Astrocyte (in vitro differentiated cells and primary cell): ENCODE measurements around the gene PLEKHG5.
"Not testable (repeated sequence)": the region's sequence is repeated elsewhere in the genome, so short reads cannot be mapped to it uniquely, and the experiment has no call there.

Experiments
- CTCF ChIP-seq: IDR thresholded peaks from 2 replicates; pipeline ENCODE4 v1.5.1; 2011; ENCODE audit warnings: low read depth, mild to moderate bottlenecking, inconsistent platforms, low read length, moderate library complexity; ENCODE audit not compliant: insufficient read depth
- EZH2 ChIP-seq: IDR thresholded peaks from 2 replicates; pipeline ENCODE4 v1.6.1; 2012; ENCODE audit warnings: mild to moderate bottlenecking, low read length, inconsistent platforms; ENCODE audit not compliant: insufficient read depth

GRCh38 chr1:6493834-6494223, 2.4 kb upstream of the PLEKHG5 start:
- TF ChIP-seq CTCF, EZH2: not testable (repeated sequence)
